GDM1 (cell line): ENCODE results near the gene FOXF1.

Experiments used
- DNase-seq: peaks from one replicate; lab custom pipeline; 2025; lab: John Stamatoyannopoulos, UW

The FOXF1 gene

GRCh38 chr16:86517652-86518258 lies 7.4 kb downstream of the FOXF1 start:
- DNase-seq = no peak

GRCh38 chr16:86519007-86519648 lies 8.8 kb downstream of the FOXF1 start:
- no peak for DNase-seq

- no peak for DNase-seq
Measured at GRCh38 chr16:86519649-86520316, 9.5 kb downstream of the FOXF1 start.

GRCh38 chr16:86520317-86521210 lies 10.2 kb downstream of the FOXF1 start:
- DNase-seq = no peak

- no peak for DNase-seq
Measured at GRCh38 chr16:86521236-86522197, 11.2 kb downstream of the FOXF1 start.

GRCh38 chr16:86522634-86523033 lies 12.3 kb downstream of the FOXF1 start:
- DNase-seq = no peak

- no peak for DNase-seq
Measured at GRCh38 chr16:86523166-86523740, 12.9 kb downstream of the FOXF1 start.

- no peak for DNase-seq
Measured at GRCh38 chr16:86524029-86524428, 13.7 kb downstream of the FOXF1 start.

GRCh38 chr16:86525696-86526095 lies 15.4 kb downstream of the FOXF1 start:
- DNase-seq = no peak

GRCh38 chr16:86527366-86527765 lies 17.0 kb downstream of the FOXF1 start:
- no peak for DNase-seq

GRCh38 chr16:86528061-86528929 lies 18.0 kb downstream of the FOXF1 start:
- DNase-seq = no peak

- DNase-seq = no peak
Measured at GRCh38 chr16:86529160-86529559, 18.8 kb downstream of the FOXF1 start.

- no peak for DNase-seq
Measured at GRCh38 chr16:86530251-86531190, 20.2 kb downstream of the FOXF1 start.

- DNase-seq = no peak
Measured at GRCh38 chr16:86531191-86531545, 20.8 kb downstream of the FOXF1 start.

GRCh38 chr16:86531641-86532525 lies 21.6 kb downstream of the FOXF1 start:
- no peak for DNase-seq

- no peak for DNase-seq
Measured at GRCh38 chr16:86532526-86532815, 22.1 kb downstream of the FOXF1 start.

GRCh38 chr16:86533076-86533475 lies 22.7 kb downstream of the FOXF1 start:
- no peak for DNase-seq

GRCh38 chr16:86533767-86534351 lies 23.5 kb downstream of the FOXF1 start:
- DNase-seq = no peak
